ENCODE measurements around the gene HPS5. TPM values are rescaled to one million over a fixed set of nuclear protein-coding genes. Genes with fewer than 3 reads are reported as not detected.
A peak's percentile ranks its signal among the peaks of the same experiment; 100 is the strongest.

The HPS5 gene
- total RNA-seq (2021) (17.7 and 18.9 TPM in 2 replicates), Bru-seq, nascent RNA (percentile 79 among the genes with signal in this experiment), BruChase-seq, experiment 1, labeled RNA remaining after a 2-hour chase (percentile 76 among the genes with signal in this experiment), BruChase-seq, experiment 2, labeled RNA remaining after a 6-hour chase (percentile 79 among the genes with signal in this experiment)
- long read RNA-seq, full-length matches to known transcripts: 22 of 48 reads
- long read RNA-seq, partial matches to known transcripts: 9 of 48 reads
- long read RNA-seq, other reads (novel, unspliced or antisense): 17 of 48 reads

- POLR2A ChIA-PET (ENCODE audit: low non-redundant PET): interaction anchor here (0.7 to 0.8 kb wide), 2 partner anchors 25 to 72 kb away, joined by 4 to 6 read pairs; partner anchors contain the start of gene LDHA
- no TSS peak for BruUV-seq (replicated peaks)
- Histone ChIP-seq H3K27me3 (replicated peaks; ENCODE audit: insufficient read depth, low read depth, low read length, poor library complexity) (no peaks in the 10 kb centered on the region), H3K36me3 (ENCODE audit: insufficient read depth, low read length, poor library complexity, severe bottlenecking) (peaks cover 17% of the 10 kb centered on the region), H3K4me1 (ENCODE audit: insufficient read depth, low read length, poor library complexity, severe bottlenecking) (peaks cover 15% of the 10 kb centered on the region), H3K4me3 (ENCODE audit: low read depth, low read length, poor library complexity, severe bottlenecking) (peak within 1 kb of the TSS; percentile 61), H3K27ac (ENCODE audit: low read depth, low read length, poor library complexity, severe bottlenecking) (peak within 1 kb of the TSS; percentile 98), H3K9me3 (ENCODE audit: low read depth, low read length, poor library complexity, severe bottlenecking) (no peaks in the 10 kb centered on the region)
- TF ChIP-seq EZH2 (IDR thresholded peaks at IDR 0.05; ENCODE audit: borderline replicate concordance, low read depth, low read length, poor library complexity, severe bottlenecking) (no peak), CTCF (conservative IDR thresholded peaks at IDR 0.05; ENCODE audit: low read depth, low read length) (no peak)
- DNase-seq (ENCODE audit: low spot score): peak; percentile 98
- CTCF ChIA-PET: no interaction called here
- intact Hi-C loops (cut with micrococcal nuclease; ENCODE audit: unreplicated experiment): loop anchor here (2.0 kb wide), 1 partner anchor 73 kb away; the partner anchor contains the start of gene LDHA
Measured at GRCh38 chr11:18321969-18322711, at the start of gene HPS5, which contains the start of gene GTF2H1. HPS5 (minus strand) TSS chr11:18322140; CDS start chr11:18317858, 4,282 bp downstream. GTF2H1 (plus strand) TSS chr11:18322567; CDS start chr11:18333075, 10,508 bp downstream.

- Histone ChIP-seq H3K27me3 (replicated peaks; ENCODE audit: insufficient read depth, low read depth, low read length, poor library complexity) (no peaks in the 10 kb centered on the region), H3K9me3 (ENCODE audit: low read depth, low read length, poor library complexity, severe bottlenecking) (no peaks in the 10 kb centered on the region), H3K4me3 (ENCODE audit: low read depth, low read length, poor library complexity, severe bottlenecking) (no peak overlapping the region), H3K27ac (ENCODE audit: low read depth, low read length, poor library complexity, severe bottlenecking) (no peak overlapping the region), H3K4me1 (ENCODE audit: insufficient read depth, low read length, poor library complexity, severe bottlenecking) (peaks cover 9% of the 10 kb centered on the region), H3K36me3 (ENCODE audit: insufficient read depth, low read length, poor library complexity, severe bottlenecking) (no peaks in the 10 kb centered on the region)
- no TSS peak for BruUV-seq (replicated peaks)
- intact Hi-C loops (cut with micrococcal nuclease; ENCODE audit: unreplicated experiment): no loop called here
- CTCF ChIA-PET: no interaction called here
- POLR2A ChIA-PET (ENCODE audit: low non-redundant PET): no interaction called here
- TF ChIP-seq CTCF (conservative IDR thresholded peaks at IDR 0.05; ENCODE audit: low read depth, low read length): no peak
- TF ChIP-seq EZH2 (IDR thresholded peaks at IDR 0.05; ENCODE audit: borderline replicate concordance, low read depth, low read length, poor library complexity, severe bottlenecking): no peak
- no peak for DNase-seq (ENCODE audit: low spot score)
Measured at GRCh38 chr11:18371279-18371678, 49.3 kb upstream of the HPS5 start.

- no peak overlapping the region for H3K27ac ChIP-seq (ENCODE audit: low read depth, low read length, poor library complexity, severe bottlenecking)
- TF ChIP-seq CTCF (conservative IDR thresholded peaks at IDR 0.05; ENCODE audit: low read depth, low read length) (no peak), EZH2 (IDR thresholded peaks at IDR 0.05; ENCODE audit: borderline replicate concordance, low read depth, low read length, poor library complexity, severe bottlenecking) (no peak)
- intact Hi-C loops (cut with micrococcal nuclease; ENCODE audit: unreplicated experiment): no loop called here
- POLR2A ChIA-PET (ENCODE audit: low non-redundant PET): no interaction called here
- H3K36me3 ChIP-seq (ENCODE audit: insufficient read depth, low read length, poor library complexity, severe bottlenecking): peaks cover 3% of the 10 kb centered on the region
- BruUV-seq (replicated peaks): no TSS peak
- peaks cover 21% of the 10 kb centered on the region for H3K4me1 ChIP-seq (ENCODE audit: insufficient read depth, low read length, poor library complexity, severe bottlenecking)
- no peak overlapping the region for H3K4me3 ChIP-seq (ENCODE audit: low read depth, low read length, poor library complexity, severe bottlenecking)
- no peaks in the 10 kb centered on the region for H3K9me3 ChIP-seq (ENCODE audit: low read depth, low read length, poor library complexity, severe bottlenecking)
- CTCF ChIA-PET: no interaction called here
- DNase-seq (ENCODE audit: low spot score): no peak
- no peaks in the 10 kb centered on the region for H3K27me3 ChIP-seq (replicated peaks; ENCODE audit: insufficient read depth, low read depth, low read length, poor library complexity)
Measured at GRCh38 chr11:18369398-18369797, 47.5 kb upstream of the HPS5 start.
